Activated CD8-positive, alpha-beta T cell treated with anti-CD3 and anti-CD28 coated beads for 36 hours (primary cell): ENCODE results near the gene SAMD15. TPM values are rescaled to one million over a fixed set of nuclear protein-coding genes. Genes with fewer than 3 reads are reported as not detected.

Experiments
- ATAC-seq: fragments of 200-7000 bp; cut with Tn5 transposase; one replicate; pipeline ENCODE4 v1.10.0; 2021; ENCODE audit warnings: mild to moderate bottlenecking, moderate library complexity
- CTCF ChIA-PET: fragments of 350-600 bp; sonication (Branson Sonifier 250); formaldehyde crosslinking; loops from one replicate; lab custom pipeline; 2021; ENCODE audit warnings: antibody characterized with exemption; lab: Charles Lee
- POLR2A ChIA-PET: fragments of 350-600 bp; sonication (Branson Sonifier 250); formaldehyde crosslinking; loops from one replicate; lab custom pipeline; 2021; ENCODE audit warnings: antibody characterized with exemption; lab: Charles Lee
- DNase-seq: peaks from one replicate; pipeline ENCODE4 v3.0.0-alpha.2; 2020
- H3K27ac Mint-ChIP-seq: one replicate; pipeline ENCODE4 v1.8.0; 2021; ENCODE audit warnings: mild to moderate bottlenecking, mixed read lengths
- H3K27me3 Mint-ChIP-seq: one replicate; pipeline ENCODE4 v1.8.0; 2021; ENCODE audit warnings: mixed read lengths
- H3K36me3 Mint-ChIP-seq: one replicate; pipeline ENCODE4 v1.8.0; 2021; ENCODE audit warnings: low read depth, mixed read lengths
- H3K4me1 Mint-ChIP-seq: one replicate; pipeline ENCODE4 v1.8.0; 2021; ENCODE audit warnings: low read depth, mixed read lengths
- H3K4me3 Mint-ChIP-seq: one replicate; pipeline ENCODE4 v1.8.0; 2021; ENCODE audit warnings: mild to moderate bottlenecking, moderate library complexity, mixed read lengths
- H3K9me3 Mint-ChIP-seq: one replicate; pipeline ENCODE4 v1.8.0; 2021; ENCODE audit warnings: mixed read lengths
- CTCF ChIP-seq: fragments of 200-600 bp; IDR thresholded peaks from one replicate; pipeline ENCODE4 v1.8.0; 2022; ENCODE audit warnings: antibody characterized with exemption, mild to moderate bottlenecking
- intact Hi-C: fragments of 100-400 bp; cut with micrococcal nuclease; formaldehyde crosslinking; loops from one replicate; pipeline ENCODE4 v1.10.0; 2022
- total RNA-seq, 2 experiments: library from RNA; stranded (reverse); gene quantifications; one replicate each; pipeline ENCODE4 v1.2.3, GENCODE V29; 2021

Gene SAMD15
- total RNA-seq, 2 experiments from 2014 or later: 0.11 to 0.56 TPM

GRCh38 chr14:77423423-77423822 lies 46.2 kb downstream of the SAMD15 start, which contains the start of gene NOXRED1:
Gene NOXRED1 (minus strand): TSS chr14:77423523. CDS start chr14:77422889, 634 bp downstream.
- Mint-ChIP-seq H3K4me3 (no peak within 1 kb of the TSS), H3K27me3 (no peaks in the 10 kb centered on the region), H3K4me1 (no peaks in the 10 kb centered on the region), H3K36me3 (peaks cover 58% of the 10 kb centered on the region), H3K27ac (no peak within 1 kb of the TSS), H3K9me3 (peaks cover 10% of the 10 kb centered on the region)
- TF ChIP-seq CTCF: no peak
- ATAC-seq (no peak), DNase-seq (no peak)
- ChIA-PET CTCF (no interaction called here), POLR2A (no interaction called here)
- intact Hi-C loops: no loop called here

- no peak overlapping the region for H3K27ac Mint-ChIP-seq
- TF ChIP-seq CTCF: no peak
- intact Hi-C loops: no loop called here
- peaks cover 4% of the 10 kb centered on the region for H3K9me3 Mint-ChIP-seq
- CTCF ChIA-PET: no interaction called here
- H3K36me3 Mint-ChIP-seq: peaks cover 65% of the 10 kb centered on the region
- H3K4me1 Mint-ChIP-seq: no peaks in the 10 kb centered on the region
- H3K4me3 Mint-ChIP-seq: no peak overlapping the region
- ATAC-seq (no peak), DNase-seq (no peak)
- no peaks in the 10 kb centered on the region for H3K27me3 Mint-ChIP-seq
- POLR2A ChIA-PET: no interaction called here
Measured at GRCh38 chr14:77424862-77425261, 47.7 kb downstream of the SAMD15 start.

- CTCF ChIA-PET: interaction anchor here (0.6 to 1.9 kb wide), 2 partner anchors 32 to 110 kb away, joined by 3 to 6 read pairs; no protein-coding TSS in a partner anchor
- H3K4me1 Mint-ChIP-seq: no peaks in the 10 kb centered on the region
- no peak for TF ChIP-seq CTCF
- peaks cover 63% of the 10 kb centered on the region for H3K36me3 Mint-ChIP-seq
- ATAC-seq (no peak), DNase-seq (no peak)
- H3K9me3 Mint-ChIP-seq: no peaks in the 10 kb centered on the region
- H3K27me3 Mint-ChIP-seq: no peaks in the 10 kb centered on the region
- intact Hi-C loops: no loop called here
- no peak overlapping the region for H3K27ac Mint-ChIP-seq
- POLR2A ChIA-PET: no interaction called here
- H3K4me3 Mint-ChIP-seq: no peak overlapping the region
Measured at GRCh38 chr14:77426396-77426795, 49.2 kb downstream of the SAMD15 start.

GRCh38 chr14:77436042-77436441 lies 58.9 kb downstream of the SAMD15 start:
- Mint-ChIP-seq H3K27me3 (no peaks in the 10 kb centered on the region), H3K4me3 (no peak overlapping the region), H3K4me1 (no peaks in the 10 kb centered on the region), H3K9me3 (no peaks in the 10 kb centered on the region), H3K36me3 (peaks cover 19% of the 10 kb centered on the region), H3K27ac (no peak overlapping the region)
- ATAC-seq (no peak), DNase-seq (no peak)
- intact Hi-C loops: no loop called here
- POLR2A ChIA-PET: no interaction called here
- TF ChIP-seq CTCF: no peak
- CTCF ChIA-PET: no interaction called here

- POLR2A ChIA-PET: no interaction called here
- CTCF ChIA-PET: interaction anchor here (0.9 to 1.1 kb wide), 2 partner anchors 15 to 84 kb away, joined by 3 read pairs; no protein-coding TSS in a partner anchor
- TF ChIP-seq CTCF: no peak
- Mint-ChIP-seq H3K27ac (no peak overlapping the region), H3K36me3 (peaks cover 25% of the 10 kb centered on the region), H3K9me3 (no peaks in the 10 kb centered on the region), H3K4me1 (no peaks in the 10 kb centered on the region), H3K4me3 (no peak overlapping the region), H3K27me3 (no peaks in the 10 kb centered on the region)
- intact Hi-C loops: no loop called here
- DNase-seq (no peak), ATAC-seq (no peak)
Measured at GRCh38 chr14:77438596-77438995, 61.4 kb downstream of the SAMD15 start.
